RWPE2 (cell line): Measurements from ENCODE around the gene NACA2.
"Not testable (repeated sequence)": the region's sequence is repeated elsewhere in the genome, so short reads cannot be mapped to it uniquely, and the experiment has no call there.

Source experiments
- ATAC-seq: fragments of 200-7000 bp; cut with Tn5 transposase; 3 replicates; pipeline ENCODE4 v1.9.1; 2021; ENCODE audit warnings: low read depth
- DNase-seq: peaks from one replicate; pipeline ENCODE4 v3.0.0-alpha.2; 2020; ENCODE audit warnings: low spot score
- H3K27ac ChIP-seq: fragments of 450-650 bp; 2 replicates; pipeline ENCODE4 v1.5.1; 2017; ENCODE audit warnings: mild to moderate bottlenecking; ENCODE audit not compliant: poor library complexity, severe bottlenecking
- H3K27me3 ChIP-seq: fragments of 250-450 bp; sonication (Bioruptor Pico); 2 replicates; pipeline ENCODE4 v1.5.1; 2021; ENCODE audit warnings: mild to moderate bottlenecking, moderate library complexity; ENCODE audit not compliant: insufficient read depth, poor library complexity, severe bottlenecking
- H3K36me3 ChIP-seq: fragments of 250-450 bp; sonication (Bioruptor Pico); 2 replicates; pipeline ENCODE4 v1.5.1; 2020; ENCODE audit warnings: low read depth, mild to moderate bottlenecking, moderate library complexity
- H3K4me1 ChIP-seq: fragments of 250-450 bp; sonication (Bioruptor Pico); 2 replicates; pipeline ENCODE4 v1.5.1; 2021; ENCODE audit warnings: mild to moderate bottlenecking, moderate library complexity; ENCODE audit not compliant: insufficient read depth, poor library complexity, severe bottlenecking
- H3K4me3 ChIP-seq: fragments of 250-450 bp; sonication (Bioruptor Pico); 2 replicates; pipeline ENCODE4 v1.5.1; 2021; ENCODE audit warnings: mild to moderate bottlenecking, moderate library complexity; ENCODE audit not compliant: severe bottlenecking
- H3K9me3 ChIP-seq: fragments of 250-450 bp; sonication (Bioruptor Pico); 2 replicates; pipeline ENCODE4 v1.5.1; 2021; ENCODE audit warnings: mild to moderate bottlenecking, moderate library complexity; ENCODE audit not compliant: severe bottlenecking
- TF ChIP-seq, protein P1 (sequence below): fragments of 450-650 bp; IDR thresholded peaks from one replicate; pipeline ENCODE4 v1.5.1; 2017; ENCODE audit warnings: mild to moderate bottlenecking, moderate library complexity; ENCODE audit not compliant: poor library complexity, severe bottlenecking

The NACA2 gene

GRCh38 chr17:61593426-61593825 is 2.4 kb upstream of the NACA2 start:
- no peaks in the 10 kb centered on the region for H3K4me1 ChIP-seq
- no peak overlapping the region for H3K27ac ChIP-seq
- TF ChIP-seq, protein P1, sequence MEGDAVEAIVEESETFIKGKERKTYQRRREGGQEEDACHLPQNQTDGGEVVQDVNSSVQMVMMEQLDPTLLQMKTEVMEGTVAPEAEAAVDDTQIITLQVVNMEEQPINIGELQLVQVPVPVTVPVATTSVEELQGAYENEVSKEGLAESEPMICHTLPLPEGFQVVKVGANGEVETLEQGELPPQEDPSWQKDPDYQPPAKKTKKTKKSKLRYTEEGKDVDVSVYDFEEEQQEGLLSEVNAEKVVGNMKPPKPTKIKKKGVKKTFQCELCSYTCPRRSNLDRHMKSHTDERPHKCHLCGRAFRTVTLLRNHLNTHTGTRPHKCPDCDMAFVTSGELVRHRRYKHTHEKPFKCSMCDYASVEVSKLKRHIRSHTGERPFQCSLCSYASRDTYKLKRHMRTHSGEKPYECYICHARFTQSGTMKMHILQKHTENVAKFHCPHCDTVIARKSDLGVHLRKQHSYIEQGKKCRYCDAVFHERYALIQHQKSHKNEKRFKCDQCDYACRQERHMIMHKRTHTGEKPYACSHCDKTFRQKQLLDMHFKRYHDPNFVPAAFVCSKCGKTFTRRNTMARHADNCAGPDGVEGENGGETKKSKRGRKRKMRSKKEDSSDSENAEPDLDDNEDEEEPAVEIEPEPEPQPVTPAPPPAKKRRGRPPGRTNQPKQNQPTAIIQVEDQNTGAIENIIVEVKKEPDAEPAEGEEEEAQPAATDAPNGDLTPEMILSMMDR, result no peak
- H3K27me3 ChIP-seq, result peaks cover 6% of the 10 kb centered on the region
- no peaks in the 10 kb centered on the region for H3K36me3 ChIP-seq
- no peak for ATAC-seq
- no peak for DNase-seq
- H3K9me3 ChIP-seq, result peaks cover 2% of the 10 kb centered on the region
- no peak overlapping the region for H3K4me3 ChIP-seq

DNA sequence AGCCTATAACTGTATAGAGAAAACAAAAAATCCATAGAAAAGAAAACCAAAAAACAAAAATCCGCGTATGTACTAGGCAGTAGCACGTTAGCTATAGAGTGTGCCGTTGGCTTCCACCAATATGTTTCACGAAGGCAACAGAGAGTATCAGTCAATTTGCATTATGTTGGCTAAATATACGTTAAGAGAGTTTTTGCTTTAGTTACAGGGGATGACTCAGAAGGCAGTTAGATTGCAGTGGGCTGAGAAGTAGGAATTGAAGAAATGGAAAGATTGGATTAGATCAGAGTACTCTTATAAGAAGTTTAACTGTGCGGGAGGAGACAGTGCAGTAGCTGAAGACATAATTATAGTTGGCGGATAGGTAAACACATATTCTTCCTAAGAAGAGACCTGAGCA is 911 bp upstream of the NACA2 start:
- Histone ChIP-seq H3K27ac (no peak overlapping the region), H3K36me3 (no peaks in the 10 kb centered on the region), H3K4me3 (no peak overlapping the region), H3K27me3 (peaks cover 9% of the 10 kb centered on the region), H3K4me1 (no peaks in the 10 kb centered on the region), H3K9me3 (peaks cover 2% of the 10 kb centered on the region)
- ATAC-seq, result no peak
- no peak for DNase-seq
- TF ChIP-seq, protein P1, result no peak

DNA sequence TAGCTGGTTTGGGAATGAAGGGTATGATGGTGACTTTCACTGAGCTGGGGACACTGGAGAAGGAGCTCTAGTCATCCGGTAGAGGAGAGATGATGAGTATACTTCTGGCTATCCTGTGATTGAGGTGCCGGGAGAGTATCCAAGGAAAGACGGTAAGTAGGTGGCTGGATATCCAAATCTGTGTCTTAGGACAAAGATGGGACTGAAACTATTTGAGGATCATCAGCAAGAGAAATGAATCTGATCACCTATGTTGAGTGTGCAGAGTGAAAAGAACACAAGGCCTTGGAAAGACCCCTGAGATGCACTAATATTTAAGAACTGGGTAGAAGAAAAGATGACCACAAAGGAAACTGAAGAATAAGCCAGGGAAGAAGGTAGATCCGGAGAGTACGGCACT is 1.0 kb downstream of the NACA2 start:
- ATAC-seq (no peak), DNase-seq (no peak)
- H3K9me3 ChIP-seq, result peaks cover 2% of the 10 kb centered on the region
- no peaks in the 10 kb centered on the region for H3K4me1 ChIP-seq
- no peak overlapping the region for H3K27ac ChIP-seq
- TF ChIP-seq, protein P1, result no peak
- H3K4me3 ChIP-seq, result no peak overlapping the region
- no peaks in the 10 kb centered on the region for H3K36me3 ChIP-seq
- H3K27me3 ChIP-seq, result peaks cover 5% of the 10 kb centered on the region

GRCh38 chr17:61587807-61588660 is 3.0 kb downstream of the NACA2 start:
- peaks cover 2% of the 10 kb centered on the region for H3K9me3 ChIP-seq
- DNase-seq (no peak), ATAC-seq (no peak)
- H3K36me3 ChIP-seq, result no peaks in the 10 kb centered on the region
- no peaks in the 10 kb centered on the region for H3K4me1 ChIP-seq
- TF ChIP-seq, protein P1, result no peak
- no peak overlapping the region for H3K4me3 ChIP-seq
- peaks cover 5% of the 10 kb centered on the region for H3K27me3 ChIP-seq
- no peak overlapping the region for H3K27ac ChIP-seq

- Histone ChIP-seq H3K27me3 (peaks cover 5% of the 10 kb centered on the region), H3K27ac (no peak overlapping the region), H3K4me3 (no peak overlapping the region), H3K4me1 (no peaks in the 10 kb centered on the region), H3K36me3 (no peaks in the 10 kb centered on the region), H3K9me3 (peaks cover 2% of the 10 kb centered on the region)
- ATAC-seq (no peak), DNase-seq (no peak)
- TF ChIP-seq, protein P1, result no peak
These were observed 3.8 kb downstream of the NACA2 start for GRCh38 chr17:61587242-61587641.

DNA sequence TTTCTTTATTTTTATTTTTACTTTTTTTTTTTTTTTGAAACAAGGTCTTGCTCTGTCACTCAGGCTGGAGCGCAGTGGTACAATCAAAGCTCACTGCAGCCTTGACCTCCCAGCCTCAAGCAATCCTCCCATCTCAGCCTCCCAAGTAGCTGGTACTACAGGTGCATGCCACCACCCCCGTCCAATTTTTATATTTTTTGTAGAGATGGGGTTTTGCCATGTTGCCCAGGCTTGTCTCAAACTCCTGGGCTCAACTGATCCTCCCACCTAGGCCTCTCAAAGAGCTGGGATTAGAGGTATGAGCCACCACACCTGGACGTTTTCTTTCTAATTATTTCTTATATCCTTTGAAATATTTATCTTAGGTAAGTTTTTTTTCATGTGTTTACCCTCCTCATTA is 4.4 kb downstream of the NACA2 start:
- not testable (repeated sequence) for ATAC-seq, DNase-seq, H3K36me3 ChIP-seq, H3K4me3 ChIP-seq, H3K4me1 ChIP-seq, H3K27ac ChIP-seq, H3K9me3 ChIP-seq, H3K27me3 ChIP-seq
